Vagina (tissue), 2 donors: ENCODE data around the gene RCOR3. TPM values are rescaled to one million over a fixed set of nuclear protein-coding genes. Genes with fewer than 3 reads are reported as not detected.
A peak's percentile ranks its signal among the peaks of the same experiment; 100 is the strongest.

ENCODE experiments used
- DNase-seq, 2 donors: peaks; one replicate each; pipeline ENCODE4 v3.0.0-alpha.2; 2017; ENCODE audit errors: extremely low spot score in 2 of 2
- H3K27ac ChIP-seq: fragments of 200-600 bp; sonication (generic); one replicate; pipeline ENCODE4 v1.5.1; 2019
- H3K27me3 ChIP-seq: fragments of 200-600 bp; sonication (generic); one replicate; pipeline ENCODE4 v1.5.1; 2019
- H3K36me3 ChIP-seq, 2 donors: fragments of 200-600 bp; sonication (generic); one replicate each; pipeline ENCODE4 v1.5.1; 2017 to 2019
- H3K4me1 ChIP-seq: fragments of 200-600 bp; sonication (generic); one replicate; pipeline ENCODE4 v1.5.1; 2019
- H3K4me3 ChIP-seq, 2 donors: fragments of 200-600 bp; sonication (generic); 1 replicate in 1 of 2; 2 replicates in 1 of 2; pipeline ENCODE4 v1.5.1; 2016 to 2019
- H3K9me3 ChIP-seq: fragments of 200-600 bp; sonication (generic); one replicate; pipeline ENCODE4 v1.5.1; 2019
- CTCF ChIP-seq, 3 experiments: fragments of 450-650 bp in 2 of 3; fragments of 200-600 bp in 1 of 3; sonication (generic) in 1 of 3; IDR thresholded peaks; one replicate each; pipeline ENCODE4 v1.5.1; 2017 to 2019; ENCODE audit warnings: antibody characterized with exemption in 3 of 3, mild to moderate bottlenecking in 2 of 3, moderate library complexity in 2 of 3
- POLR2A ChIP-seq, 2 donors: fragments of 450-650 bp; IDR thresholded peaks; one replicate each; pipeline ENCODE4 v1.6.1; 2017; ENCODE audit warnings: antibody characterized with exemption in 2 of 2, mild to moderate bottlenecking in 2 of 2, moderate library complexity in 2 of 2
- POLR2AphosphoS5 ChIP-seq, 2 donors: sonication (generic); formaldehyde crosslinking; IDR thresholded peaks; one replicate each; pipeline ENCODE4 v1.9.0; 2017; ENCODE audit warnings: antibody characterized with exemption in 2 of 2, mild to moderate bottlenecking in 2 of 2, low read depth in 1 of 2; ENCODE audit not compliant: insufficient read depth in 1 of 2
- intact Hi-C: fragments of 100-400 bp; cut with DNase I; formaldehyde crosslinking; loops from one replicate; pipeline ENCODE4 v1.15.1; 2023
- total RNA-seq: library from RNA; depleted of rRNA; stranded (reverse); fragments of >200 nt; gene quantifications from one replicate; pipeline ENCODE4 v1.2.3, GENCODE V29; 2016

Gene RCOR3
- total RNA-seq = 58.4 TPM

- intact Hi-C loops = loop anchor here (10.0 kb wide), 1 partner anchor 66 kb away; the partner anchor contains the start of gene TRAF5
- Histone ChIP-seq H3K27me3 (no peaks in the 10 kb centered on the region), H3K27ac (peak within 1 kb of the TSS; percentile 99), H3K4me3 (peak within 1 kb of the TSS; percentile 85 to 96), H3K9me3 (no peaks in the 10 kb centered on the region), H3K4me1 (peaks cover 24% of the 10 kb centered on the region), H3K36me3 (no peaks in the 10 kb centered on the region)
- peak in 1 of 2 donors; percentile 78 for TF ChIP-seq POLR2A (IDR thresholded peaks at IDR 0.05)
- peak in 1 of 2 donors; percentile 92 for TF ChIP-seq POLR2AphosphoS5 (IDR thresholded peaks at IDR 0.05; ENCODE audit: insufficient read depth in 1 of 2, low read depth in 1 of 2)
- TF ChIP-seq CTCF (IDR thresholded peaks at IDR 0.05) = peak in 1 of 3 experiments; percentile 36
- peak in 1 of 2 donors; percentile 94 for DNase-seq
Observed at GRCh38 chr1:211258756-211259637, at the start of gene RCOR3. Gene RCOR3 (plus strand): TSS chr1:211259366. CDS start chr1:211259561, 195 bp downstream.

- Histone ChIP-seq H3K4me1 (no peaks in the 10 kb centered on the region), H3K4me3 (no peak overlapping the region), H3K27ac (no peak overlapping the region), H3K9me3 (no peaks in the 10 kb centered on the region), H3K27me3 (no peaks in the 10 kb centered on the region), H3K36me3 (no peaks in the 10 kb centered on the region)
- intact Hi-C loops = no loop called here
- TF ChIP-seq CTCF (IDR thresholded peaks at IDR 0.05) (no peak), POLR2AphosphoS5 (IDR thresholded peaks at IDR 0.05; ENCODE audit: insufficient read depth in 1 of 2, low read depth in 1 of 2) (no peak), POLR2A (IDR thresholded peaks at IDR 0.05) (no peak)
- no peak for DNase-seq
Observed at GRCh38 chr1:211210052-211210451, 49.1 kb upstream of the RCOR3 start.

GRCh38 chr1:211210965-211211364 lies 48.2 kb upstream of the RCOR3 start:
- Histone ChIP-seq H3K9me3 (no peaks in the 10 kb centered on the region), H3K4me3 (no peak overlapping the region), H3K27me3 (no peaks in the 10 kb centered on the region), H3K36me3 (no peaks in the 10 kb centered on the region), H3K27ac (no peak overlapping the region), H3K4me1 (no peaks in the 10 kb centered on the region)
- TF ChIP-seq POLR2A (IDR thresholded peaks at IDR 0.05) (no peak), CTCF (IDR thresholded peaks at IDR 0.05) (no peak), POLR2AphosphoS5 (IDR thresholded peaks at IDR 0.05; ENCODE audit: insufficient read depth in 1 of 2, low read depth in 1 of 2) (no peak)
- intact Hi-C loops = no loop called here
- no peak for DNase-seq

GRCh38 chr1:211213702-211214101 lies 45.5 kb upstream of the RCOR3 start:
- no peak for TF ChIP-seq POLR2A (IDR thresholded peaks at IDR 0.05)
- TF ChIP-seq CTCF (IDR thresholded peaks at IDR 0.05) = no peak
- TF ChIP-seq POLR2AphosphoS5 (IDR thresholded peaks at IDR 0.05; ENCODE audit: insufficient read depth in 1 of 2, low read depth in 1 of 2) = no peak
- Histone ChIP-seq H3K36me3 (no peaks in the 10 kb centered on the region), H3K4me3 (no peak overlapping the region), H3K9me3 (no peaks in the 10 kb centered on the region), H3K27ac (no peak overlapping the region), H3K27me3 (no peaks in the 10 kb centered on the region), H3K4me1 (no peaks in the 10 kb centered on the region)
- DNase-seq = no peak
- intact Hi-C loops = no loop called here

- no peak overlapping the region for H3K27ac ChIP-seq
- DNase-seq = no peak
- no peaks in the 10 kb centered on the region for H3K36me3 ChIP-seq
- H3K4me3 ChIP-seq = no peak overlapping the region
- no peaks in the 10 kb centered on the region for H3K27me3 ChIP-seq
- no peaks in the 10 kb centered on the region for H3K9me3 ChIP-seq
- no peaks in the 10 kb centered on the region for H3K4me1 ChIP-seq
- intact Hi-C loops = no loop called here
- TF ChIP-seq POLR2AphosphoS5 (IDR thresholded peaks at IDR 0.05; ENCODE audit: insufficient read depth in 1 of 2, low read depth in 1 of 2) = no peak
- TF ChIP-seq CTCF (IDR thresholded peaks at IDR 0.05) = no peak
- TF ChIP-seq POLR2A (IDR thresholded peaks at IDR 0.05) = no peak
Observed at GRCh38 chr1:211215577-211215976, 43.6 kb upstream of the RCOR3 start.
